Measurements from ENCODE around the gene KAZN.

The KAZN gene

GRCh38 chr1:14608308-14608707 lies 9.8 kb downstream of the KAZN start:
- H3K4me3 ChIP-seq (ENCODE audit: low read depth, low read length), result no peak overlapping the region
- DNase-seq (ENCODE audit: low read depth), result no peak

GRCh38 chr1:14610761-14611160 lies 12.3 kb downstream of the KAZN start:
- no peak overlapping the region for H3K4me3 ChIP-seq (ENCODE audit: low read depth, low read length)
- no peak for DNase-seq (ENCODE audit: low read depth)

- no peak overlapping the region for H3K4me3 ChIP-seq (ENCODE audit: low read depth, low read length)
- DNase-seq (ENCODE audit: low read depth), result no peak
Observed at GRCh38 chr1:14611792-14612191, 13.3 kb downstream of the KAZN start.

- no peak for DNase-seq (ENCODE audit: low read depth)
Observed at GRCh38 chr1:14612256-14612655, 13.8 kb downstream of the KAZN start.

GRCh38 chr1:14613926-14614325 lies 15.4 kb downstream of the KAZN start:
- no peak overlapping the region for H3K4me3 ChIP-seq (ENCODE audit: low read depth, low read length)
- no peak for DNase-seq (ENCODE audit: low read depth)

More at GRCh38 chr1:14612256-14612655, 13.8 kb downstream of the KAZN start:
- H3K4me3 ChIP-seq (ENCODE audit: low read depth, low read length), result no peak overlapping the region

- no peak overlapping the region for H3K4me3 ChIP-seq (ENCODE audit: low read depth, low read length)
- no peak for DNase-seq (ENCODE audit: low read depth)
Observed at GRCh38 chr1:14614341-14614740, 15.9 kb downstream of the KAZN start.

GRCh38 chr1:14615549-14616218 lies 17.2 kb downstream of the KAZN start:
- H3K4me3 ChIP-seq (ENCODE audit: low read depth, low read length), result no peak overlapping the region
- no peak for DNase-seq (ENCODE audit: low read depth)

GRCh38 chr1:14616632-14617396 lies 18.3 kb downstream of the KAZN start:
- no peak for DNase-seq (ENCODE audit: low read depth)
- no peak overlapping the region for H3K4me3 ChIP-seq (ENCODE audit: low read depth, low read length)

GRCh38 chr1:14617791-14618190 lies 19.3 kb downstream of the KAZN start:
- no peak overlapping the region for H3K4me3 ChIP-seq (ENCODE audit: low read depth, low read length)
- no peak for DNase-seq (ENCODE audit: low read depth)

- DNase-seq (ENCODE audit: low read depth), result no peak
- H3K4me3 ChIP-seq (ENCODE audit: low read depth, low read length), result no peak overlapping the region
Observed at GRCh38 chr1:14620941-14621340, 22.5 kb downstream of the KAZN start.

GRCh38 chr1:14623090-14623489 lies 24.6 kb downstream of the KAZN start:
- DNase-seq (ENCODE audit: low read depth), result no peak
- H3K4me3 ChIP-seq (ENCODE audit: low read depth, low read length), result no peak overlapping the region

GRCh38 chr1:14624941-14625340 lies 26.5 kb downstream of the KAZN start:
- DNase-seq (ENCODE audit: low read depth), result no peak
- H3K4me3 ChIP-seq (ENCODE audit: low read depth, low read length), result no peak overlapping the region

- H3K4me3 ChIP-seq (ENCODE audit: low read depth, low read length), result no peak overlapping the region
- DNase-seq (ENCODE audit: low read depth), result no peak
Observed at GRCh38 chr1:14625572-14625971, 27.1 kb downstream of the KAZN start.

GRCh38 chr1:14625996-14626395 lies 27.5 kb downstream of the KAZN start:
- DNase-seq (ENCODE audit: low read depth), result no peak
- H3K4me3 ChIP-seq (ENCODE audit: low read depth, low read length), result no peak overlapping the region

- no peak for DNase-seq (ENCODE audit: low read depth)
Observed at GRCh38 chr1:14626869-14627607, 28.6 kb downstream of the KAZN start.

GRCh38 chr1:14627608-14628489 lies 29.4 kb downstream of the KAZN start:
- H3K4me3 ChIP-seq (ENCODE audit: low read depth, low read length), result no peak overlapping the region
- DNase-seq (ENCODE audit: low read depth), result no peak

More at GRCh38 chr1:14626869-14627607, 28.6 kb downstream of the KAZN start:
- no peak overlapping the region for H3K4me3 ChIP-seq (ENCODE audit: low read depth, low read length)

GRCh38 chr1:14629363-14630014 lies 31.0 kb downstream of the KAZN start:
- DNase-seq (ENCODE audit: low read depth), result no peak
- H3K4me3 ChIP-seq (ENCODE audit: low read depth, low read length), result no peak overlapping the region

GRCh38 chr1:14630986-14631385 lies 32.5 kb downstream of the KAZN start:
- DNase-seq (ENCODE audit: low read depth), result no peak
- H3K4me3 ChIP-seq (ENCODE audit: low read depth, low read length), result no peak overlapping the region

- H3K4me3 ChIP-seq (ENCODE audit: low read depth, low read length), result no peak overlapping the region
- DNase-seq (ENCODE audit: low read depth), result no peak
Observed at GRCh38 chr1:14631421-14631820, 32.9 kb downstream of the KAZN start.
